Middle frontal gyrus (tissue), 1 donor: ENCODE data around the gene HOXD1.

ENCODE experiments used
- DNase-seq: peaks from one replicate; pipeline ENCODE4 v3.0.0-alpha.2; 2015; ENCODE audit warnings: low spot score; ENCODE audit errors: extremely low spot score

Gene HOXD1

GRCh38 chr2:176187899-176188773 is at the start of gene HOXD1:
HOXD1 (plus strand) TSS chr2:176188668; CDS start chr2:176188802, 134 bp downstream.
- no peak for DNase-seq

- DNase-seq: no peak
Observed at GRCh38 chr2:176138923-176139660, 49.4 kb upstream of the HOXD1 start.

- no peak for DNase-seq
Observed at GRCh38 chr2:176139661-176140512, 48.6 kb upstream of the HOXD1 start.

GRCh38 chr2:176140513-176141317 is 47.8 kb upstream of the HOXD1 start:
- DNase-seq: peak; percentile 47

GRCh38 chr2:176142281-176142680 is 46.2 kb upstream of the HOXD1 start:
- no peak for DNase-seq

GRCh38 chr2:176145085-176145969 is 43.1 kb upstream of the HOXD1 start:
- no peak for DNase-seq

- no peak for DNase-seq
Observed at GRCh38 chr2:176146101-176146500, 42.4 kb upstream of the HOXD1 start.

- no peak for DNase-seq
Observed at GRCh38 chr2:176146645-176147044, 41.8 kb upstream of the HOXD1 start.

- no peak for DNase-seq
Observed at GRCh38 chr2:176147210-176147799, 41.2 kb upstream of the HOXD1 start.

- DNase-seq: no peak
Observed at GRCh38 chr2:176147800-176148496, 40.5 kb upstream of the HOXD1 start.

GRCh38 chr2:176148751-176149421 is 39.6 kb upstream of the HOXD1 start:
- no peak for DNase-seq

GRCh38 chr2:176149481-176149938 is 39.0 kb upstream of the HOXD1 start:
- DNase-seq: no peak

- no peak for DNase-seq
Observed at GRCh38 chr2:176149939-176150583, 38.4 kb upstream of the HOXD1 start.

GRCh38 chr2:176150584-176151441 is 37.7 kb upstream of the HOXD1 start:
- no peak for DNase-seq

GRCh38 chr2:176151442-176152287 is 36.8 kb upstream of the HOXD1 start, which contains the start of gene HOXD4:
HOXD4 (plus strand) TSS chr2:176151550; CDS start chr2:176151634, 84 bp downstream.
- DNase-seq: no peak
